Measurements from ENCODE around the gene TNFSF9.
A peak's percentile ranks its signal among the peaks of the same experiment; 100 is the strongest.
"Not testable (repeated sequence)": the region's sequence is repeated elsewhere in the genome, so short reads cannot be mapped to it uniquely, and the experiment has no call there.

The TNFSF9 gene

DNA sequence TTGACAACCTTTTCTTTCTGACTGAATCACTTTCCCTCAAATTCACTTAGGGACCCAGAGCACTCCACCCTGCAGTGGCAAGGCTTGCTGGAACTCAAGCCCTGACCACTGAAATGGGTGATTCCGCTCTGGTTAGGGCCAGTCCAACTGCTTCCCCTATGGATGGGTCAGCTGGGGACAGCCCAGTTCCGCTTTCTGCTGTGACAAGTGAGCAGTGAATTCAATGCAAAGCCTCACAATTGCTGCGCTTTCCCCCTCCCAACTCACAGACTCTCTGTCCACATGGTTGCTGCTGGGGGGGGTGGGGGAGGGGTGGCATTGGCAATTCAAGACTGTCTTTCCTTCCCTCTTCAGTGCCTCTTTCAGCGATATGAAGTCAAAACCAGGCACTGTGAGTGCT lies 41.4 kb downstream of the TNFSF9 start:
- peak; percentile 56 for DNase-seq (ENCODE audit: low spot score)

DNA sequence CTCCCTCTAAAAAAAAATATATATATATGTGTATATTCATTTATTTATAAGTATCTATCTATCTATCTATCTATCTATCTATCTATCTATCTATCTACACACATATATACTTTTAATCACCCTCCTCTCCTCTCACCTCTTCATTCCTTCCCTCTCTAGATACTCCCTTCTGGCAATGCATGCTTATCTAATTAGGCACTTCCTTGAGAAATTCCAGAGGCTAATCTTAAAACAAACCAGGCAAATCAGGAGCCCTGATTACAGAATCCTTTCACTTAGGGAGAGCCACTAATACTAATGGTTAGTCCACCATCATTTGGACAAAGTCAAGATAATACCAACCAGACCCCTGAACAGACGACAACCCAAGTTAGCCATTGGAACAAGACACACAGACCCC lies 42.5 kb downstream of the TNFSF9 start:
- DNase-seq (ENCODE audit: low spot score) = no peak

DNA sequence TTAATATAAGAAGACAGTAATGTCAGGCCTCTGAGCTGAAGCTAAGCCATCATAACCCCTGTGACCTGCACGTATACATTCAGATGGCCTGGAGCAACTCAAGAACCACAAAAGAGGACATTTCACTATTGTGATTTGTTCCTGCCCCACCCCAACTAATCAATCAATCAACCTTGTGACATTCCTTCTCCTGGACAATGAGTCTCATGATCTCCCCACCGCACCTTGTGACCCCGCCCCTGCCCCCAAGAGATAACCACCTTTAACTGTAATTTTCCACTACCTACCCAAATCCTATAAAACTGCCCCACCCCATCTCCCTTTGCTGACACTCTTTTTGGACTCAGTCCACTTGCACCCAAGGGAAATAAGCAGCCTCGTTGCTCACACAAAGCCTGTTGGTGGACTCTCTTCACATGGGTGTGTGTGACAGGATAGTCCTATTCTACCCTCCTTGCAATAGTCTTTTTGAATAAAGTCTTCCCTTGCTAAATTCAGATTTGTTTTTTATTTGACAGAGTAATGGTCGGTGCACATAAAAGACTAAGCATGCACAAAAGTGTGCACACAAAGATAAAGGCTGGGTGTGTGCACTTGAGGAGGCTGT lies 46.1 kb downstream of the TNFSF9 start:
- no peak for DNase-seq (ENCODE audit: low spot score)

DNA sequence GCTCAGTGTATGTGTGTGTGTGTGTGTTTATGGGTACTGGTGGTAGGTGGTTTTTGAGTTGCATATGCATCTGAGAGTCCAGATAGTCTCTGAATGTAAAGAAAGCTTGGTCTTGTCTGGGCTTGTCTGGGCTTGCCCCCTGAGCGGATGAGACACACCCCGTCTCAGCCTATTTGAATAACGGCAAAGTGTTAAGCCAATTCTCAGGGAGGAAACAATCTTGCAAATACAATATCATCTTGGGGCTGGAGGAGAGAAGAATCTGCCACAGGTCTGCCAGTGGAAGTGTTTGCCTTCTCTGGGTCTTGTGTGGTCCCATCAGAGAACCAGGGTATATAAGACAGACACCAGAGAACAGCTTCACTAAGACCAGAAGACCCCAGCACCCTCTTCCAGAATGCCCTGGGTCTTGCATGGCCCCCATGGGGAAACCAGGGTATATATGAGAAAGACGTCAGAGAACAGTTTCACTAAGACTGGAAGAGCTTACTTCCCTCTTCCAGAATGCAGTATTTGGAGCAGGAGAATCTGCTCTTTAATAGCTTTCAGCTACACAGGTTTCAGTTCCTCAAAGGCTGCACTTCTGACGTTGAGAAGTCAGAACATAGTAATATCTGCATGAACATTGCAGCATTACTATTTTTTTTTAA lies 46.8 kb downstream of the TNFSF9 start:
- DNase-seq (ENCODE audit: low spot score) = peak; percentile 52

DNA sequence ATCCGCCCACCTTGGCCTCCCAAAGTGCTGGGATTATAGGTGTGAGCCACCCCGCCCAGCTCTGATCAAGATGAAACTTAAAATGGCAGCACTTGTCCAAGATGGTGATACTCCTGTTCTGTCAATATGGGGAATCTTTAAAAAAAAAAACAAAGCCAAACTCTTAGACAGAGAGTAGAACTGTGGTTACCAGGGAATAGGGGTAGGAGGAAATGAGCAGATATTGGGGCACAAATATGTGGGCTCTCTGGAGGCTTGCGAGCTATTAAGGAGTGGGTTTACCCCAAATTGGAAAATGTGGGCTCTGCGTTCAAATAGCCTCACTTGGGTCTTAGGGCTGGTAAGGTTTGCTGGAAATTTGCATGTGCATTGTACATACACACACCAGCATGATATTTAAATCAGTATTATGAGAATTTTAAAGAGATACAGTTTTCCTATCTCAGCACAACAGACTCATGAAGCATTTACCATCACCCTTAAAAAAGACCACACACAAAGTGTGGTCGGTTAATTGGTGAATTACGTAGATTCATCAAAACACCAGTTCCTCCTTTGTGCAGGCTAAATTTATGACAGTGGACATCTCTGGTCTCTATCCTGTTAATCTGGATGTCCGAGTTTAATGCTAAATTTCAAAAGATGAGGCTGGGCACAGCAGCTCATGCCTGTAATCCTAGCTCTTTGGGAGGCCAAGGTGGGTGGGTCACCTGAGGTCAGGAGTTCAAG lies 48.8 kb downstream of the TNFSF9 start:
- DNase-seq (ENCODE audit: low spot score) = no peak

DNA sequence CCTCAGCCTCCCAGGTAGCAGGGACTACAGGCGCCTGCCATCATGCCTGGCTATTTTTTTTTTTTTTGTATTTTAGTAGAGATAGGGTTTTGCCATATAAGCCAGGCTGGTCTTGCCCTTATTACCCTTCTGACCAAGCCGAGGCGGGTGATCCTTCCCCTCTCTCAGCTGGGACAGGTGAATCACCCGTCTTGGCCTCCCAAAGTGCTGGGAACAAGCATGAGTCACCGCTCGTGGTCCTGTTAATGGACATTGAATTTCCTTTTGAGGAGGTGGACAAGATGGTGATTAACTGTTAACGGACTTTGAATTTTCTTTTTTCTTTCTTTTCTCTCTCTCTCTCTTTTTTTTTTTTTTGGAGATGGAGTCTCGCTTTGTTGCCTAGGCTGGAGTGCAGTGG lies 49.5 kb downstream of the TNFSF9 start:
- no peak for DNase-seq (ENCODE audit: low spot score)

DNA sequence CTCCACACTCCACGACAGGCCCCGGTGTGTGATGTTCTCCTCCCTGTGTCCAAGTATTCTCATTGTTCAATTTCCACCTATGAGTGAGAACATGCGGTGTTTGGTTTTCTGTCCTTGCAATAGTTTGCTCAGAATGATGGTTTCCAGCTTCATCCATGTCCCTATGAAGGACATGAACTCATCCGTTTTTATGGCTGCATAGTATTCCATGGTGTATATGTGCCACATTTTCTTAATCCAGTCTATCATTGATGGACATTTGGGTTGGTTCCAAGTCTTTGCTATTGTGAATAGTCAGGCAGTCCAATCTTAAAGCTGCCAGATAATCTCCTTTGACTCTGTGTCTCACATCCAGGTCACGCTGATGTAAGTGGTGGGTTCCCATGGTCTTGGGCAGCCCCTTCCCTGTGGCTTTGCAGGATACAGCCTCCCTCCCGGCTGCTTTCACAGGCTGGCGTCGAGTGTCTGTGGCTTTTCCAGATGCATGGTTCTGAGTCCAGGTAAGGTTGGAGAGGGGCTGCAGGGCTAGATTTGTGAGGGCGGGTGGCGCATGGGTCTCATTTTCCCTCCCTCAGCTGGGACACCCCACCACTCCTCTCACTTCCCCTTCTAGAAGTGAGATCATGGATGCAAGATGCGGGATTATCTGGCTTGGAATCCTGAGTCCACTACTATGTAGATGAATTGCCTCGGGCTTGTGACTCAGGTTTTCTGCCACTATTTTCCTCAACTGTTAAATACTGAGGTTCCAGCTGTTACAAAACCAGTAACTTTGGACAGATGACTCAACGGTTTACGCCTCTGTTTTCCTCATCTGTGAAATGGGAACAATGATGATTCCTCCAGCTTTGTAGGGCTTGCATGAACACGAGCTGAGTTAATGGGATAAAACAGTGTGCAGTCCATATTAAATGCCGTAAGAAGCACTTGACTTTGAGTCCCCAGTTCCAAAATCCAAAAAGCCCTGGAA lies 52.0 kb downstream of the TNFSF9 start:
- not testable (repeated sequence) for DNase-seq (ENCODE audit: low spot score)
